ENCODE results near the gene SFMBT1.

SFMBT1 gene

DNA sequence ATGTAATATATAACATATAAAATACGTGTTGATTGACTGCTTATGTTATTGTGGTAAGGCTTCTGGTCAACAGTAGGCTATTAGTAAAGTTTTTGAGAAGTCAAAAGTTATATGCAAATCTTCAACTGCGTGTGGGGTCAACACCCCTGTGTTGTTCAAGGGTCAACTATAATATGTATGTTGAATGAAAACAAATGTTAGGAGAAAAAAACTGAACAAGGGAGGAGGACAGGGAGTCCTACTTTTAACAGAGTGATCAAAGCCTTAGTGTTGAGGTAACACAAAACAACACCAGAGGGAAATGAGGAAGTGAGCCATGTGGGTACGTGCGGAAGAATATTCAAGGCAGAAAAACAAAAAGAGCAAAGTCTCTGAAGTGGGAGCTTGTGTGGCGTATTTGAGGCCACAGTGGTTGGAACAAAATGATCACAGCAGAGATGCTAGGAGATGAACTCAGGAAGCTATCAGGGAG is 62.5 kb downstream of the SFMBT1 start:
- Histone ChIP-seq H3K4me3 (IDR thresholded peaks at IDR 0.05; ENCODE audit: insufficient read depth, low read depth, low read length) (no peak overlapping the region), H3K9ac (no peak overlapping the region), H3K27me3 (ENCODE audit: insufficient read depth, low read depth) (no peaks in the 10 kb centered on the region), H3K79me2 (ENCODE audit: insufficient read depth, low read depth) (no peaks in the 10 kb centered on the region), H3K27ac (no peak overlapping the region), H4K20me1 (ENCODE audit: insufficient read depth) (no peaks in the 10 kb centered on the region), H2AFZ (ENCODE audit: low read depth) (no peak overlapping the region), H3K4me1 (ENCODE audit: low read depth, poor library complexity, severe bottlenecking) (no peaks in the 10 kb centered on the region), H3K4me2 (no peak overlapping the region), H3K36me3 (ENCODE audit: insufficient read depth) (no peaks in the 10 kb centered on the region)
- TF ChIP-seq, protein P1, sequence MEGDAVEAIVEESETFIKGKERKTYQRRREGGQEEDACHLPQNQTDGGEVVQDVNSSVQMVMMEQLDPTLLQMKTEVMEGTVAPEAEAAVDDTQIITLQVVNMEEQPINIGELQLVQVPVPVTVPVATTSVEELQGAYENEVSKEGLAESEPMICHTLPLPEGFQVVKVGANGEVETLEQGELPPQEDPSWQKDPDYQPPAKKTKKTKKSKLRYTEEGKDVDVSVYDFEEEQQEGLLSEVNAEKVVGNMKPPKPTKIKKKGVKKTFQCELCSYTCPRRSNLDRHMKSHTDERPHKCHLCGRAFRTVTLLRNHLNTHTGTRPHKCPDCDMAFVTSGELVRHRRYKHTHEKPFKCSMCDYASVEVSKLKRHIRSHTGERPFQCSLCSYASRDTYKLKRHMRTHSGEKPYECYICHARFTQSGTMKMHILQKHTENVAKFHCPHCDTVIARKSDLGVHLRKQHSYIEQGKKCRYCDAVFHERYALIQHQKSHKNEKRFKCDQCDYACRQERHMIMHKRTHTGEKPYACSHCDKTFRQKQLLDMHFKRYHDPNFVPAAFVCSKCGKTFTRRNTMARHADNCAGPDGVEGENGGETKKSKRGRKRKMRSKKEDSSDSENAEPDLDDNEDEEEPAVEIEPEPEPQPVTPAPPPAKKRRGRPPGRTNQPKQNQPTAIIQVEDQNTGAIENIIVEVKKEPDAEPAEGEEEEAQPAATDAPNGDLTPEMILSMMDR (conservative IDR thresholded peaks at IDR 0.05; ENCODE audit: low read depth, low read length): no peak

GRCh38 chr3:52982839-52983238 is 63.0 kb downstream of the SFMBT1 start:
- Histone ChIP-seq H4K20me1 (ENCODE audit: insufficient read depth) (no peaks in the 10 kb centered on the region), H3K27me3 (ENCODE audit: insufficient read depth, low read depth) (no peaks in the 10 kb centered on the region), H3K4me1 (ENCODE audit: low read depth, poor library complexity, severe bottlenecking) (no peaks in the 10 kb centered on the region), H2AFZ (ENCODE audit: low read depth) (no peak overlapping the region), H3K36me3 (ENCODE audit: insufficient read depth) (no peaks in the 10 kb centered on the region), H3K27ac (no peak overlapping the region), H3K9ac (no peak overlapping the region), H3K79me2 (ENCODE audit: insufficient read depth, low read depth) (no peaks in the 10 kb centered on the region), H3K4me3 (IDR thresholded peaks at IDR 0.05; ENCODE audit: insufficient read depth, low read depth, low read length) (no peak overlapping the region), H3K4me2 (no peak overlapping the region)
- TF ChIP-seq, protein P1 (conservative IDR thresholded peaks at IDR 0.05; ENCODE audit: low read depth, low read length): no peak

DNA sequence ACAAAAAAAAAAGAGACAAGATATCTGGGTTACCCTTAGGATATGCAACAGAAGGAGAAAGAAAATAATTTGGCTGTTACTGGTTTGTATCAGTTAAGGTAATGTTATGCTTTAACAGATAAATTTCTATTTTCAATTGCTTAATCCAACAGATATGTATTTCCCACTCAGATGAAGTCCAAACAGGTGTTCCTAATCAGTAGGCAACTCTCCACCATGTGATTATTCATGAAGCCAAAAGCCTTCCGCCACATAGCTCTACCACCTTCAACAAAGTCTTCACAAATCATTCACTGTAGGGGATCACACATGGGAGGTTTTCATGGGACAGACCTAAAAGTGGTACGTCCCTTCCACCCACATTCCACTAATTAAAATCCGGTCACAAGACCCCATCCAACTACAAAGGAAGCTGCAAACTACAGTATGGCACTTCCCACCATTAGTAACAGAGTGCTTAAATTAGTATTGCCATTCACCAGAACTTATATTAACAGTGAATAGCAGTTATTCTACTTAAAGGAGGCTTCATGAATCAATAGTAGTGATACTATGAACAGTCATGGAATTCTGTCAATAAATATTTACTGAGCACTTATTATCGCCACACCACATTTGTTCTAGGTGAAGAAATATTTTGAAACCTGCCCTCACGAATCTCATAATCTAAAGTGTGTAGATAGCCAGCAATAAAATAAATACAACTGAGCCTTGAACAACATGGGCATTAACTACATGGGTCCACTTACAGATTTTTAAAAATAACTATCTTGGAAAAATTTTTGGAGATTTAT is 66.5 kb downstream of the SFMBT1 start:
- TF ChIP-seq, protein P1 (conservative IDR thresholded peaks at IDR 0.05; ENCODE audit: low read depth, low read length): no peak
- Histone ChIP-seq H3K9ac (no peak overlapping the region), H2AFZ (ENCODE audit: low read depth) (no peak overlapping the region), H3K4me2 (no peak overlapping the region), H3K79me2 (ENCODE audit: insufficient read depth, low read depth) (no peaks in the 10 kb centered on the region), H3K27ac (no peak overlapping the region), H3K36me3 (ENCODE audit: insufficient read depth) (no peaks in the 10 kb centered on the region), H3K27me3 (ENCODE audit: insufficient read depth, low read depth) (no peaks in the 10 kb centered on the region), H4K20me1 (ENCODE audit: insufficient read depth) (no peaks in the 10 kb centered on the region), H3K4me1 (ENCODE audit: low read depth, poor library complexity, severe bottlenecking) (no peaks in the 10 kb centered on the region), H3K4me3 (IDR thresholded peaks at IDR 0.05; ENCODE audit: insufficient read depth, low read depth, low read length) (no peak overlapping the region)

DNA sequence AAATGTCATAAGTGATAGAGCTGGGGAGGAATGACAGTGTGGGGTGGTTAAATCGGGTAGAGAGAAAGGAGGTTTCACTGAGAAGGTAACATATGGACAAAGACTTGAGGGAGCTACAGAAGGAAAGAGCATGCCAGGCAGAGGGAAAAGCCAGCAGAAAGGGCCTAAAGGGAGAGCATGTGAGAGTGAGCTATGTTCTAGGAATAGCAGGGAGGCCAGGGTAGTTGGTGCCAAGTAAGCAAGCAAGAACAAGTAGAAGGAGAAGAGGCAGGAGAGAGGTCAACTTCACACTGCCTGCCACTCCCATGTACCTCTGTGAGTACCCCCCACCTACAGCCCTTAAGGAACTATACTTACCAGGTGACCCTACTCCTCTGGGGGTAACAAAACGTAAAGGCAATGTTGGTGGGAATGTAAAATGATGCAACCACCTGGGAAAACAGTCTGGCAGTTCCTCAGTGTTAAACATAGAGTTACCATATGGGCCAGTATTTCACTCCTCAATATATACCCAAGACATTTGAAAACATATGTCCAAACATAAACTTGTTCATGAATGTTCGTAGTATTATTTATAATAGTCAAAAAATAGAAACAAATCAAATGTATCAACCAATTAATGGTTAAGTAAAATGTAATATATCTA is 67.6 kb downstream of the SFMBT1 start:
- Histone ChIP-seq H3K27me3 (ENCODE audit: insufficient read depth, low read depth) (no peaks in the 10 kb centered on the region), H3K79me2 (ENCODE audit: insufficient read depth, low read depth) (no peaks in the 10 kb centered on the region), H3K4me3 (IDR thresholded peaks at IDR 0.05; ENCODE audit: insufficient read depth, low read depth, low read length) (no peak overlapping the region), H2AFZ (ENCODE audit: low read depth) (no peak overlapping the region), H3K4me1 (ENCODE audit: low read depth, poor library complexity, severe bottlenecking) (no peaks in the 10 kb centered on the region), H4K20me1 (ENCODE audit: insufficient read depth) (no peaks in the 10 kb centered on the region), H3K27ac (no peak overlapping the region), H3K9ac (no peak overlapping the region), H3K36me3 (ENCODE audit: insufficient read depth) (no peaks in the 10 kb centered on the region), H3K4me2 (no peak overlapping the region)
- TF ChIP-seq, protein P1 (conservative IDR thresholded peaks at IDR 0.05; ENCODE audit: low read depth, low read length): no peak

All from KMS-11 (cell line).